K562 (cell line): ENCODE measurements around the gene NET1. TPM values are rescaled to one million over a fixed set of nuclear protein-coding genes. Genes with fewer than 3 reads are reported as not detected.

Experiments used
- ATAC-seq: fragments of 200-7000 bp; cut with Tn5 transposase; 3 replicates; pipeline ENCODE4 v1.9.1; 2020; ENCODE audit warnings: moderate library complexity
- BruUV-seq: library from RNA; stranded (reverse); fragments of 400-500 nt; replicated peaks from 2 replicates; lab custom pipeline; 2021; lab: Mats Ljungman, UMichigan
- CTCF ChIA-PET: fragments of 300-600 bp; formaldehyde crosslinking; extraction: SDS; loops from one replicate; lab custom pipeline; 2021; ENCODE audit warnings: low intra/inter-chr PET ratio; lab: Yijun Ruan, JAX
- POLR2A ChIA-PET: fragments of 300-600, 350-650 bp; sonication (Branson Sonifier 250); formaldehyde crosslinking; extraction: SDS; loops from one replicate; lab custom pipeline; 2021; ENCODE audit warnings: antibody characterized with exemption, inconsistent platforms; lab: Yijun Ruan, JAX
- DNase-seq, 4 experiments: peaks; one replicate each; pipeline versions ENCODE4 v3.0.0 to v3.0.0-alpha.2; 2011 to 2018; ENCODE audit warnings: low spot score in 3 of 4, mixed read lengths in 3 of 4; ENCODE audit errors: extremely low read depth in 1 of 4
- FAIRE-seq: peaks from 2 replicates; lab custom pipeline; 2011; peaks lifted over from hg19 to GRCh38; lab: Jason Lieb, UNC
- H2AFZ ChIP-seq: 2 replicates; pipeline ENCODE4 v1.6.0; 2011; ENCODE audit warnings: low read depth, low read length, control low read depth, inconsistent platforms
- H3K27ac ChIP-seq: fragments of 200-600 bp; 3 replicates; pipeline ENCODE4 v1.8.0; 2011; ENCODE audit warnings: low read depth, mild to moderate bottlenecking, control low read depth, inconsistent platforms, low read length, moderate library complexity, mixed read lengths; ENCODE audit errors: extremely low read depth
- H3K27me3 ChIP-seq, 2 experiments: fragments of 300-600 bp in 1 of 2; 2 replicates in 1 of 2; 3 replicates in 1 of 2; pipeline versions ENCODE4 v1.6.0 to v1.8.0; 2011; ENCODE audit warnings: inconsistent platforms in 2 of 2, low read length in 2 of 2, mild to moderate bottlenecking in 1 of 2, mixed read lengths in 1 of 2, moderate library complexity in 1 of 2; ENCODE audit not compliant: control insufficient read depth in 2 of 2, insufficient read depth in 2 of 2
- H3K36me3 ChIP-seq: fragments of 300-600 bp; 3 replicates; pipeline ENCODE4 v1.8.0; 2011; ENCODE audit warnings: mild to moderate bottlenecking, low read length, inconsistent platforms; ENCODE audit not compliant: control insufficient read depth, insufficient read depth
- H3K4me1 ChIP-seq, 2 experiments: fragments of 200-600 bp in 1 of 2; replicated peaks in 1 of 2; 2 replicates in 1 of 2; 3 replicates in 1 of 2; pipeline versions ENCODE4 v1.5.1 to v1.8.0; 2011; ENCODE audit warnings: inconsistent platforms in 2 of 2, low read length in 2 of 2, mild to moderate bottlenecking in 1 of 2, mixed read lengths in 1 of 2, moderate library complexity in 1 of 2; ENCODE audit not compliant: control insufficient read depth in 2 of 2, insufficient read depth in 2 of 2
- H3K4me2 ChIP-seq: 2 replicates; pipeline ENCODE4 v1.6.1; 2011; ENCODE audit warnings: low read length, control low read depth, inconsistent platforms, mixed read lengths; ENCODE audit not compliant: insufficient read depth
- H3K4me3 ChIP-seq: fragments of 200-600 bp; sonication (generic), shearing (Covaris generic); 2 replicates; pipeline ENCODE4 v1.5.1; 2016; ENCODE audit warnings: control low read depth, inconsistent platforms
- H3K79me2 ChIP-seq: fragments of 200-600 bp; 3 replicates; pipeline ENCODE4 v1.8.0; 2011; ENCODE audit warnings: low read length, inconsistent platforms; ENCODE audit not compliant: control insufficient read depth, insufficient read depth
- H3K9ac ChIP-seq, 2 experiments: 2 replicates each; pipeline versions ENCODE4 v1.6.0 to v1.6.1; 2011; ENCODE audit warnings: low read depth in 2 of 2, low read length in 2 of 2, control low read depth in 1 of 2, inconsistent platforms in 1 of 2, mild to moderate bottlenecking in 1 of 2, mixed read lengths in 1 of 2; ENCODE audit not compliant: insufficient read depth in 1 of 2
- H3K9me1 ChIP-seq: one replicate; pipeline ENCODE4 v1.6.0; 2011; ENCODE audit warnings: inconsistent platforms, mild to moderate bottlenecking, low read length, moderate library complexity; ENCODE audit not compliant: control insufficient read depth, insufficient read depth
- H3K9me3 ChIP-seq: replicated peaks from 2 replicates; pipeline ENCODE4 v1.5.1; 2011; ENCODE audit warnings: low read depth, low read length, inconsistent platforms; ENCODE audit not compliant: control insufficient read depth, insufficient read depth
- H4K20me1 ChIP-seq: replicated peaks from 2 replicates; pipeline ENCODE4 v1.6.1; 2011; ENCODE audit warnings: low read length, inconsistent platforms, mixed read lengths; ENCODE audit not compliant: control insufficient read depth, insufficient read depth
- FUS ChIP-seq: fragments of 200-400 bp; formaldehyde crosslinking; optimal IDR thresholded peaks from 2 replicates; pipeline ENCODE3; 2017; ENCODE audit warnings: low read depth, low read length
- HDAC8 ChIP-seq: fragments of 450-650 bp; IDR thresholded peaks from 2 replicates; pipeline ENCODE4 v1.6.1; 2016; ENCODE audit warnings: mild to moderate bottlenecking, missing genetic modification characterization, moderate library complexity, missing compliant biosample characterization
- MAFF ChIP-seq: IDR thresholded peaks from 2 replicates; pipeline ENCODE4 v1.6.1; 2012; ENCODE audit warnings: low read length, improper control_type of control experiment
- PHF8 ChIP-seq: fragments of 200-600 bp; sonication (generic); IDR thresholded peaks from 2 replicates; pipeline ENCODE4 v1.6.1; 2012; ENCODE audit warnings: mixed run types, mild to moderate bottlenecking, inconsistent platforms, low read length, moderate library complexity, borderline replicate concordance
- SAFB ChIP-seq: fragments of 200-400 bp; formaldehyde crosslinking; IDR thresholded peaks from 2 replicates; pipeline ENCODE4 v1.6.1; 2017; ENCODE audit warnings: low read depth, low read length, borderline replicate concordance
- SMC3 ChIP-seq: conservative IDR thresholded peaks from 2 replicates; pipeline ENCODE4 v1.6.1; 2011; ENCODE audit warnings: low read depth, low read length, improper control_type of control experiment; ENCODE audit not compliant: insufficient read depth
- SRF ChIP-seq, 2 experiments: fragments of 250-450, 450-650 bp in 1 of 2; sonication (Bioruptor Pico) in 1 of 2; sonication (generic) in 1 of 2; formaldehyde crosslinking; IDR thresholded peaks; 2 replicates each; pipeline versions ENCODE4 v1.5.0 to v1.5.1; 2020 to 2022; ENCODE audit warnings: mild to moderate bottlenecking in 1 of 2, missing genetic modification reagents in 1 of 2
- TAF1 ChIP-seq: IDR thresholded peaks from 2 replicates; pipeline ENCODE4 v1.6.1; 2011; ENCODE audit warnings: mild to moderate bottlenecking, low read length, moderate library complexity; ENCODE audit not compliant: insufficient read depth, control insufficient read depth, severe bottlenecking; ENCODE audit errors: extremely low read depth
- TRIM24 ChIP-seq, 2 experiments: fragments of 450-650 bp; IDR thresholded peaks; 2 replicates each; pipeline ENCODE4 v1.6.1; 2016
- ZC3H11A ChIP-seq: IDR thresholded peaks from 2 replicates; pipeline ENCODE4 v1.6.1; 2012; ENCODE audit warnings: low read depth, low read length, improper control_type of control experiment
- ZNF707 ChIP-seq: fragments of 250-450 bp; sonication (Bioruptor Pico); conservative IDR thresholded peaks from 2 replicates; pipeline ENCODE4 v1.8.0; 2022; ENCODE audit warnings: inconsistent platforms, mild to moderate bottlenecking, moderate library complexity
- ZSCAN29 ChIP-seq: fragments of 450-650 bp; IDR thresholded peaks from 2 replicates; pipeline ENCODE4 v1.6.1; 2017
- WGBS: fragments of 100-300 bp; shearing (Covaris generic); methylation state at CpG from one replicate; pipeline ENCODE4 v1.1.6; 2016; ENCODE audit warnings: low coverage, mixed read lengths; ENCODE audit not compliant: insufficient coverage; ENCODE audit errors: missing lambda C conversion rate; 5-methylcytosine and 5-hydroxymethylcytosine counted together
- in situ Hi-C: fragments of 300-500 bp; cut with MboI; formaldehyde crosslinking; loops from 4 replicates; pipeline ENCODE4 v1.15.0; 2018; ENCODE audit warnings: inconsistent platforms, mixed read lengths
- intact Hi-C: fragments of 100-400 bp; cut with micrococcal nuclease; formaldehyde crosslinking; loops from 2 replicates; pipeline ENCODE4 v1.14.2; 2022
- polyA plus RNA-seq, 8 experiments: library from polyadenylated mRNA; depleted of rRNA in 4 of 8; stranded (reverse) in 5 of 8; unstranded in 3 of 8; fragments of >200 nt; fragmentation: Nextera tagmentation in 2 of 8; fragmentation: Illumina TruSeq in 1 of 8; extraction: Ambion mirVana in 2 of 8; extraction: Trizol in 1 of 8; gene quantifications; 2 replicates each; pipeline versions ENCODE4 v1.2.1 to v1.2.3, GENCODE V29; 2011 to 2014; ENCODE audit warnings: inconsistent platforms in 1 of 8, missing spikeins in 1 of 8
- total RNA-seq, 7 experiments: library from RNA; depleted of rRNA in 6 of 7; stranded (reverse); fragments of >200 nt in 6 of 7; fragmentation: Illumina TruSeq in 2 of 7; extraction: Trizol in 2 of 7; gene quantifications; 2 replicates each; pipeline versions ENCODE4 v1.2.1 to v1.2.3, GENCODE V29; 2011 to 2021; ENCODE audit warnings: low replicate concordance in 1 of 7
- TF ChIP-seq, protein P1 (sequence below), 2 experiments: fragments of 450-650 bp; IDR thresholded peaks; 2 replicates each; pipeline ENCODE4 v1.6.1; 2016; ENCODE audit warnings: mild to moderate bottlenecking in 2 of 2, borderline replicate concordance in 1 of 2, low read depth in 1 of 2, moderate library complexity in 1 of 2

The NET1 gene
- total and polyA plus RNA-seq, 9 of the 15 experiments (the other 6 are each of a cell fraction or from before 2014, with no cell fraction given), result 47.4 to 258 (median 106) TPM

DNA sequence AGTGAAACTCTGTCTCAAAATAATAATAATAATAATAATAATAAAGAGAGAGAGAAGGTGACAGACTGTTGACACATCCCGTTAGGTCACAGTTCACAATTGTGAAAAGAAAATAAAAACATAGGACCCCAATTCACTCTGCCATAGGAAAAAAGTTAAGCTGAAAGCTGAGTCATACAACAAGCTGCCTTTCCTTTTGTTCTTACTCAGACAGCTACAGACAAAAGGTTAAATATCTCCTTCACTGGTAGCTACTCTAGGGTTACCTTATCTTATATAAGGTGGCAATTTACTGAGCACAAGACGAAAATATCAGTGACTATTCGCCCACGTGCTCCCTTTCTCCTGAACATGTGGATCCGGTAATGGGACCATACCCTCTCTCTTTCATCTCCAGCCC, 25.2 kb upstream of the NET1 start:
- POLR2A ChIA-PET, result no interaction called here
- Histone ChIP-seq H3K27ac (no peak overlapping the region), H3K4me2 (no peak overlapping the region), H3K9me1 (no peaks in the 10 kb centered on the region), H3K9ac (no peak overlapping the region), H3K4me3 (no peak overlapping the region), H2AFZ (no peak overlapping the region), H3K27me3 (no peaks in the 10 kb centered on the region), H3K4me1 (no peaks in the 10 kb centered on the region), H3K9me3 (peaks cover 2% of the 10 kb centered on the region), H3K36me3 (no peaks in the 10 kb centered on the region), H3K79me2 (no peaks in the 10 kb centered on the region), H4K20me1 (no peaks in the 10 kb centered on the region)
- WGBS, result 71% methylated on average over 5 of the region's 5 CpGs
- CTCF ChIA-PET, result no interaction called here
- no peak for FAIRE-seq
- no TSS peak for BruUV-seq
- DNase-seq, result no peak
- in situ Hi-C loops, result no loop called here
- intact Hi-C loops, result no loop called here
- no peak for ATAC-seq
- TF ChIP-seq HDAC8 (tag) (no peak), ZNF707 (CRISPR knock-in tag) (no peak), SAFB (no peak), TRIM24 (IDR thresholded peaks at IDR 0.05) (no peak), TAF1 (no peak), FUS (no peak), ZC3H11A (no peak), ZSCAN29 (no peak), PHF8 (no peak), SRF (CRISPR knock-in tag; IDR thresholded peaks at IDR 0.05) (no peak), MAFF (no peak), SMC3 (no peak)
- TF ChIP-seq, protein P1, sequence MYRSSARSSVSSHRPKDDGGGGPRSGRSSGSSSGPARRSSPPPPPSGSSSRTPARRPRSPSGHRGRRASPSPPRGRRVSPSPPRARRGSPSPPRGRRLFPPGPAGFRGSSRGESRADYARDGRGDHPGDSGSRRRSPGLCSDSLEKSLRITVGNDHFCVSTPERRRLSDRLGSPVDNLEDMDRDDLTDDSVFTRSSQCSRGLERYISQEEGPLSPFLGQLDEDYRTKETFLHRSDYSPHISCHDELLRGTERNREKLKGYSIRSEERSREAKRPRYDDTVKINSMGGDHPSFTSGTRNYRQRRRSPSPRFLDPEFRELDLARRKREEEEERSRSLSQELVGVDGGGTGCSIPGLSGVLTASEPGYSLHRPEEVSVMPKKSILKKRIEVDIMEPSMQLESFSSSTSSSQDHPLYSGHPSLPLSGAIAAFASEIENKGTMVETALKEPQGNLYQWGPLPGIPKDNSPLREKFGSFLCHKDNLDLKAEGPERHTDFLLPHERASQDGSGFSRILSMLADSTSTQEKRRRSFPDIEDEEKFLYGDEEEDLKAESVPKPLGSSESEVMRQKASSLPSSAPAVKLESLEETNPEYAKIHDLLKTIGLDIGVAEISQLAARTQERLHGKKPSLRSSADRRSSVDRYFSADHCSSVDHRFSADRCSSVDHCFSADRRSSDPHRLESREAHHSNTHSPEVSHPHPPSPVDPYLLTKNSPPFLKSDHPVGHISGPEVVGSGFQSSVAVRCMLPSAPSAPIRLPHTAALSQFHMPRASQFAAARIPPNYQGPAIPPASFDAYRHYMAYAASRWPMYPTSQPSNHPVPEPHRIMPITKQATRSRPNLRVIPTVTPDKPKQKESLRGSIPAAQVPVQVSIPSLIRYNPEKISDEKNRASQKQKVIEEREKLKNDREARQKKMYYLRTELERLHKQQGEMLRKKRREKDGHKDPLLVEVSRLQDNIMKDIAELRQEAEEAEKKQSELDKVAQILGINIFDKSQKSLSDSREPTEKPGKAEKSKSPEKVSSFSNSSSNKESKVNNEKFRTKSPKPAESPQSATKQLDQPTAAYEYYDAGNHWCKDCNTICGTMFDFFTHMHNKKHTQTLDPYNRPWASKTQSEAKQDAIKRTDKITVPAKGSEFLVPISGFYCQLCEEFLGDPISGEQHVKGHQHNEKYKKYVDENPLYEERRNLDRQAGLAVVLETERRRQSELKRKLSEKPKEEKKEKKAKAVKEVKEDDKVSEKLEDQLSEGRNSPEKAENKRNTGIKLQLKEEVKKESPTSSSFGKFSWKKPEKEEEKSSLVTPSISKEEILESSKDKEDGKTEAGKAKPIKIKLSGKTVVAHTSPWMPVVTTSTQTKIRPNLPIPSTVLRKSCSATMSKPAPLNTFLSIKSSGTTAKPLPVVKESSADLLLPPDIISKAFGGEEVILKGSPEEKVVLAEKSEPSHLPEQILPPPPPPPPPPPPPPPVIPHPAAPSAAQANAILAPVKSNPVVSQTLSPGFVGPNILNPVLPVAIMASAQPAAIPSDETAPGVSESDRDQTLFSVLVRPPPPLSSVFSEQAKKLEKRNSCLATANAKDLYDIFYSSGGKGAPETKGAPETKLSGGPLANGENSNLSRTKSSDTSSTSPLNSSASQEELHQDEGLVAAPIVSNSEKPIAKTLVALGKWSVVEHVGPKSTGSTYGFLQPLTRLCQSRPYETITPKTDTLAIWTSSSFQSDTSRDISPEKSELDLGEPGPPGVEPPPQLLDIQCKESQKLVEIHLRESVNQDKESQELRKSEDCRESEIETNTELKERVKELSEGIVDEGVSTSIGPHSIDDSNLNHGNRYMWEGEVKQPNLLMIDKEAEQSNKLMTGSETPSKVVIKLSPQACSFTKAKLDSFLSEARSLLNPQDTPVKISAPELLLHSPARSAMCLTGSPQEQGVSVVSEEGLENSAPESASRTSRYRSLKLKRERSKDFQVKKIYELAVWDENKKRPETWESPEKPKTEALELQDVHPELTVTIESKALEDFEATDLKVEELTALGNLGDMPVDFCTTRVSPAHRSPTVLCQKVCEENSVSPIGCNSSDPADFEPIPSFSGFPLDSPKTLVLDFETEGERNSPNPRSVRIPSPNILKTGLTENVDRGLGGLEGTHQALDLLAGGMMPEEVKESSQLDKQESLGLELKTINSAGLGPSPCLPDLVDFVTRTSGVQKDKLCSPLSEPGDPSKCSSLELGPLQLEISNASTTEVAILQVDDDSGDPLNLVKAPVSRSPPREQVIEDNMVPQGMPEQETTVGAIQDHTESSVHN (IDR thresholded peaks at IDR 0.05; ENCODE audit: borderline replicate concordance in 1 of 2, low read depth in 1 of 2), result no peak
